B cell (primary cell): Measurements from ENCODE around the gene AP1S3. TPM values are rescaled to one million over a fixed set of nuclear protein-coding genes. Genes with fewer than 3 reads are reported as not detected.

Experiments
- ATAC-seq: fragments of 200-7000 bp; cut with Tn5 transposase; one replicate; pipeline ENCODE4 v1.10.0; 2021; ENCODE audit warnings: low read depth, mild to moderate bottlenecking, moderate number of reproducible peaks, moderate library complexity
- CTCF ChIA-PET: fragments of 350-600 bp; sonication (Branson Sonifier 250); formaldehyde crosslinking; loops from one replicate; lab custom pipeline; 2021; ENCODE audit warnings: antibody characterized with exemption, inconsistent platforms; lab: Charles Lee
- POLR2A ChIA-PET: fragments of 350-600 bp; sonication (Branson Sonifier 250); formaldehyde crosslinking; loops from one replicate; lab custom pipeline; 2021; ENCODE audit warnings: antibody characterized with exemption; lab: Charles Lee
- DNase-seq: peaks from one replicate; pipeline ENCODE4 v3.0.0; 2013
- H2AFZ ChIP-seq: 2 replicates; pipeline ENCODE4 v1.6.1; 2012; ENCODE audit warnings: mild to moderate bottlenecking, low read depth, low read length; ENCODE audit not compliant: insufficient read depth, poor library complexity, severe bottlenecking
- H3K27ac ChIP-seq, 2 donors: 1 replicate in 1 of 2; 2 replicates in 1 of 2; pipeline ENCODE4 v1.5.1; 2012 to 2013; ENCODE audit warnings: low read length in 2 of 2, mild to moderate bottlenecking in 2 of 2, moderate library complexity in 1 of 2
- H3K27me3 ChIP-seq, 4 experiments: fragments of 200-600 bp in 1 of 4; sonication (generic) in 1 of 4; replicated peaks in 1 of 4; 1 replicate in 2 of 4; 2 replicates in 2 of 4; pipeline versions ENCODE4 v1.6.1 to v1.7.0; 2013 to 2016; ENCODE audit warnings: low read length in 3 of 4, mild to moderate bottlenecking in 2 of 4, mixed read lengths in 1 of 4, moderate library complexity in 1 of 4; ENCODE audit not compliant: insufficient read depth in 4 of 4, control insufficient read depth in 3 of 4; ENCODE audit errors: control extremely low read depth in 1 of 4
- H3K36me3 ChIP-seq, 2 experiments: replicated peaks in 1 of 2; 1 replicate in 1 of 2; 2 replicates in 1 of 2; pipeline versions ENCODE4 v1.6.1 to v1.7.1; 2013; ENCODE audit warnings: low read length in 1 of 2; ENCODE audit not compliant: insufficient read depth in 2 of 2, control insufficient read depth in 1 of 2; ENCODE audit errors: control extremely low read depth in 1 of 2, extremely low read depth in 1 of 2
- H3K4me1 ChIP-seq, 2 donors: fragments of 200-600 bp in 1 of 2; sonication (generic) in 1 of 2; 1 replicate in 1 of 2; 2 replicates in 1 of 2; pipeline versions ENCODE4 v1.5.1 to v1.6.1; 2013 to 2017; ENCODE audit warnings: low read length in 2 of 2; ENCODE audit not compliant: control insufficient read depth in 2 of 2, insufficient read depth in 2 of 2
- H3K4me2 ChIP-seq: replicated peaks from 2 replicates; pipeline ENCODE3; 2012; ENCODE audit warnings: mild to moderate bottlenecking, low read depth, low read length; ENCODE audit not compliant: poor library complexity, severe bottlenecking
- H3K4me3 ChIP-seq, 5 experiments: fragments of 200-600 bp in 1 of 5; sonication (generic) in 1 of 5; 1 replicate in 3 of 5; 2 replicates in 2 of 5; pipeline versions ENCODE4 v1.5.1 to v1.7.0; 2011 to 2016; ENCODE audit warnings: low read length in 4 of 5, mild to moderate bottlenecking in 4 of 5, low read depth in 2 of 5, control low read depth in 1 of 5, moderate library complexity in 1 of 5; ENCODE audit not compliant: insufficient read depth in 1 of 5; ENCODE audit errors: control extremely low read depth in 1 of 5, extremely low read depth in 1 of 5
- H3K79me2 ChIP-seq: fragments of 200-600 bp; sonication (generic); one replicate; pipeline ENCODE4 v1.6.0; 2016; ENCODE audit warnings: low read length; ENCODE audit not compliant: control insufficient read depth, insufficient read depth
- H3K9ac ChIP-seq: fragments of 200-600 bp; sonication (generic); 2 replicates; pipeline ENCODE4 v1.6.1; 2017; ENCODE audit warnings: mild to moderate bottlenecking, low read length, moderate library complexity
- H3K9me3 ChIP-seq, 3 donors: one replicate each; pipeline versions ENCODE4 v1.6.1 to v1.7.1; 2013; ENCODE audit warnings: low read length in 2 of 3; ENCODE audit not compliant: control insufficient read depth in 2 of 3, insufficient read depth in 1 of 3; ENCODE audit errors: control extremely low read depth in 1 of 3
- H4K20me1 ChIP-seq: 2 replicates; pipeline ENCODE4 v1.6.0; 2012; ENCODE audit warnings: mild to moderate bottlenecking, low read length; ENCODE audit not compliant: insufficient read depth, control insufficient read depth, poor library complexity, severe bottlenecking
- H3K27ac Mint-ChIP-seq: one replicate; pipeline ENCODE4 v1.8.0; 2021; ENCODE audit warnings: mixed read lengths
- H3K27me3 Mint-ChIP-seq: one replicate; pipeline ENCODE4 v1.8.0; 2021; ENCODE audit warnings: mixed read lengths
- H3K4me1 Mint-ChIP-seq: one replicate; pipeline ENCODE4 v1.8.0; 2021; ENCODE audit warnings: mixed read lengths
- H3K4me3 Mint-ChIP-seq: one replicate; pipeline ENCODE4 v1.8.0; 2021; ENCODE audit warnings: mixed read lengths
- H3K9me3 Mint-ChIP-seq: one replicate; pipeline ENCODE4 v1.8.0; 2022; ENCODE audit warnings: mixed read lengths; ENCODE audit not compliant: insufficient read depth
- CTCF ChIP-seq: fragments of 200-600 bp; IDR thresholded peaks from one replicate; pipeline ENCODE4 v1.8.0; 2022; ENCODE audit warnings: antibody characterized with exemption, mild to moderate bottlenecking
- EZH2 ChIP-seq: IDR thresholded peaks from 2 replicates; pipeline ENCODE4 v1.6.1; 2012; ENCODE audit warnings: borderline replicate concordance, low read depth, mild to moderate bottlenecking, moderate library complexity, low read length; ENCODE audit not compliant: insufficient read depth, poor library complexity, severe bottlenecking
- WGBS: methylation state at CpG from one replicate; pipeline ENCODE4 v1.1.5; 2013; ENCODE audit warnings: missing lambda C conversion rate; ENCODE audit not compliant: insufficient coverage; 5-methylcytosine and 5-hydroxymethylcytosine counted together
- intact Hi-C: fragments of 100-400 bp; cut with micrococcal nuclease; formaldehyde crosslinking; loops from one replicate; pipeline ENCODE4 v1.10.0; 2022
- polyA plus RNA-seq: library from polyadenylated mRNA; depleted of rRNA; stranded (reverse); fragments of >200 nt; gene quantifications from 2 replicates; pipeline ENCODE4 v1.2.3, GENCODE V29; 2012
- total RNA-seq, 2 donors: library from RNA; stranded (reverse); fragments of 120-200 nt in 1 of 2; gene quantifications; 1 replicate in 1 of 2; 2 replicates in 1 of 2; pipeline versions ENCODE4 v1.2.3 to v1.2.4, GENCODE V29; 2013 to 2022

AP1S3 gene
- total and polyA plus RNA-seq, 2 donors (not counting 1 experiment from before 2014, with no cell fraction given), result 7.2 to 41.4 TPM

GRCh38 chr2:223720367-223720766, 117.0 kb downstream of the AP1S3 start:
- Histone ChIP-seq H3K36me3 (no peaks in the 10 kb centered on the region), H2AFZ (no peak overlapping the region), H3K27ac (no peak overlapping the region), H3K4me1 (no peaks in the 10 kb centered on the region), H3K4me2 (no peak overlapping the region), H4K20me1 (no peaks in the 10 kb centered on the region), H3K27me3 (no peaks in the 10 kb centered on the region), H3K9ac (no peak overlapping the region), H3K4me3 (no peak overlapping the region), H3K79me2 (no peaks in the 10 kb centered on the region), H3K9me3 (peaks cover 0 to 3% (median 3%) of the 10 kb centered on the region in 3 donors)
- no peaks in the 10 kb centered on the region for H3K27me3 Mint-ChIP-seq
- peaks cover 5% of the 10 kb centered on the region for H3K9me3 Mint-ChIP-seq
- no peaks in the 10 kb centered on the region for H3K4me1 Mint-ChIP-seq
- ATAC-seq, result no peak
- H3K4me3 Mint-ChIP-seq, result no peak overlapping the region
- ChIA-PET POLR2A (no interaction called here), CTCF (interaction anchor here (1.3 kb wide), 1 partner anchor 140 kb away, joined by 4 read pairs; no protein-coding TSS in a partner anchor)
- TF ChIP-seq CTCF, result no peak
- no peak for TF ChIP-seq EZH2
- no peak for DNase-seq
- intact Hi-C loops, result no loop called here
- WGBS, result no CpG with 5 or more reads among the region's 1 CpG
- H3K27ac Mint-ChIP-seq, result no peak overlapping the region

- Mint-ChIP-seq H3K9me3 (peaks cover 5% of the 10 kb centered on the region), H3K4me3 (no peak overlapping the region), H3K4me1 (no peaks in the 10 kb centered on the region), H3K27ac (no peak overlapping the region), H3K27me3 (no peaks in the 10 kb centered on the region)
- no peaks in the 10 kb centered on the region for H3K36me3 ChIP-seq
- POLR2A ChIA-PET, result no interaction called here
- no peak for TF ChIP-seq EZH2
- TF ChIP-seq CTCF, result no peak
- H3K27me3 ChIP-seq, result no peaks in the 10 kb centered on the region
- H3K27ac ChIP-seq, result no peak overlapping the region
- H2AFZ ChIP-seq, result no peak overlapping the region
- H3K4me2 ChIP-seq, result no peak overlapping the region
- CTCF ChIA-PET, result no interaction called here
- peaks cover 0 to 3% (median 3%) of the 10 kb centered on the region in 3 donors for H3K9me3 ChIP-seq
- intact Hi-C loops, result no loop called here
- H3K4me3 ChIP-seq, result no peak overlapping the region
- no peak overlapping the region for H3K9ac ChIP-seq
- no peak for ATAC-seq
- H3K4me1 ChIP-seq, result no peaks in the 10 kb centered on the region
- H4K20me1 ChIP-seq, result no peaks in the 10 kb centered on the region
- H3K79me2 ChIP-seq, result no peaks in the 10 kb centered on the region
- DNase-seq, result no peak
Measured at GRCh38 chr2:223712642-223713041, 124.7 kb downstream of the AP1S3 start.
